CD8-positive, alpha-beta memory T cell (primary cell): Measurements from ENCODE around the gene PPP2R5C. TPM values are rescaled to one million over a fixed set of nuclear protein-coding genes. Genes with fewer than 3 reads are reported as not detected.

ENCODE experiments used
- CTCF ChIA-PET: fragments of 350-600 bp; sonication (Branson Sonifier 250); formaldehyde crosslinking; loops from one replicate; lab custom pipeline; 2021; ENCODE audit warnings: antibody characterized with exemption; lab: Charles Lee
- POLR2A ChIA-PET: fragments of 350-600 bp; sonication (Branson Sonifier 250); formaldehyde crosslinking; loops from one replicate; lab custom pipeline; 2021; ENCODE audit warnings: antibody characterized with exemption; lab: Charles Lee
- DNase-seq, 5 donors: peaks; one replicate each; pipeline versions ENCODE4 v3.0.0 to v3.0.0-alpha.2; 2020 to 2022; ENCODE audit warnings: mixed read lengths in 1 of 5
- H3K27ac ChIP-seq: one replicate; pipeline ENCODE4 v1.7.0; 2013; ENCODE audit warnings: low read depth, mild to moderate bottlenecking, low read length, moderate library complexity
- H3K27me3 ChIP-seq: 2 replicates; pipeline ENCODE4 v1.7.0; 2013; ENCODE audit warnings: low read length, mild to moderate bottlenecking; ENCODE audit not compliant: insufficient read depth, poor library complexity, severe bottlenecking
- H3K36me3 ChIP-seq: 2 replicates; pipeline ENCODE4 v1.7.0; 2013; ENCODE audit warnings: mild to moderate bottlenecking, low read length, moderate library complexity; ENCODE audit not compliant: insufficient read depth
- H3K4me1 ChIP-seq: 2 replicates; pipeline ENCODE4 v1.7.0; 2013; ENCODE audit warnings: mild to moderate bottlenecking, low read length, moderate library complexity; ENCODE audit not compliant: insufficient read depth
- H3K4me3 ChIP-seq: 2 replicates; pipeline ENCODE4 v1.7.0; 2013; ENCODE audit warnings: mild to moderate bottlenecking, low read length
- H3K9me3 ChIP-seq: 2 replicates; pipeline ENCODE4 v1.7.0; 2013; ENCODE audit warnings: mild to moderate bottlenecking, low read length
- H3K27ac Mint-ChIP-seq, 8 donors: one replicate each; pipeline ENCODE4 v1.8.0; 2020 to 2021; ENCODE audit warnings: mixed read lengths in 8 of 8, mild to moderate bottlenecking in 6 of 8, inconsistent platforms in 3 of 8, moderate library complexity in 3 of 8
- H3K27me3 Mint-ChIP-seq, 2 donors: one replicate each; pipeline ENCODE4 v1.8.0; 2020 to 2021; ENCODE audit warnings: mixed read lengths in 2 of 2, mild to moderate bottlenecking in 1 of 2, moderate library complexity in 1 of 2
- H3K36me3 Mint-ChIP-seq, 3 donors: one replicate each; pipeline ENCODE4 v1.8.0; 2020 to 2021; ENCODE audit warnings: mixed read lengths in 3 of 3, inconsistent platforms in 1 of 3, mild to moderate bottlenecking in 1 of 3
- H3K4me1 Mint-ChIP-seq, 3 donors: one replicate each; pipeline ENCODE4 v1.8.0; 2020 to 2021; ENCODE audit warnings: mixed read lengths in 3 of 3, inconsistent platforms in 1 of 3, mild to moderate bottlenecking in 1 of 3
- H3K4me3 Mint-ChIP-seq, 7 donors: one replicate each; pipeline ENCODE4 v1.8.0; 2020 to 2021; ENCODE audit warnings: mixed read lengths in 7 of 7, mild to moderate bottlenecking in 6 of 7, moderate library complexity in 4 of 7, inconsistent platforms in 2 of 7
- H3K9me3 Mint-ChIP-seq, 5 donors: one replicate each; pipeline ENCODE4 v1.8.0; 2020 to 2022; ENCODE audit warnings: mixed read lengths in 5 of 5, mild to moderate bottlenecking in 3 of 5, moderate library complexity in 2 of 5, inconsistent platforms in 1 of 5
- polyA plus RNA-seq: library from polyadenylated mRNA; unstranded; fragments of 300-500 nt; fragmentation: Illumina TruSeq; gene quantifications from one replicate; pipeline ENCODE4 v1.2.3, GENCODE V29; 2021
- total RNA-seq, 2 experiments: library from RNA; stranded (reverse); gene quantifications; one replicate each; pipeline ENCODE4 v1.2.3, GENCODE V29; 2021

Gene PPP2R5C
- total and polyA plus RNA-seq, 3 experiments from 2014 or later = 278 to 342 (median 307) TPM

DNA sequence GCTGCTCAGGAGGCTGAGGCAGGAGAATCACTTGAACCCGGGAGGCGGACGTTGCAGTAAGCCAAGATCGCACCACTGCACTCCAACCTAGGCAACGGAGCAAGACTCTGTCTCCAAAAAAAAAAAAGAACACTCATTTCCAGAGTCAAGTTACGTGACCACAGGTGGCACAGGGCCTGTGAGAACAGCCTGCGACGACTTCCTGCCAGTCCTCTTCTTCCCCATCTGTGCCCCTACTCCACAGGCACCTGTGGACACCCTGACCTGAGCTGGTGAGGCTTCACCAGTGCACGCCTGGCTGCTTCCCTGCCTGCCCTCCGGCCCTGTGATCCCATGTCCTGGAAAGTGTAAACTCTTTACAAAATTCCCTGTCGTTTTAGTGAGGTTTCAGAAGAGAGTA, 77.7 kb downstream of the PPP2R5C start:
- peaks cover 4 to 84% (median 16%) of the 10 kb centered on the region in 3 donors for H3K36me3 Mint-ChIP-seq
- H3K9me3 Mint-ChIP-seq = no peaks in the 10 kb centered on the region
- ChIA-PET POLR2A (interaction anchor here (0.7 kb wide), 1 partner anchor 21 kb away, joined by 3 read pairs; no protein-coding TSS in a partner anchor), CTCF (interaction anchor here (1.4 kb wide), 1 partner anchor 10 kb away, joined by 4 read pairs; no protein-coding TSS in a partner anchor)
- H3K4me3 ChIP-seq = no peak overlapping the region
- H3K27ac ChIP-seq = no peak overlapping the region
- peaks cover 0 to 4% of the 10 kb centered on the region in 2 donors for H3K27me3 Mint-ChIP-seq
- peak overlapping the region; percentile 2 to 80 (median 79) for H3K4me3 Mint-ChIP-seq
- peaks cover 24% of the 10 kb centered on the region for H3K36me3 ChIP-seq
- no peaks in the 10 kb centered on the region for H3K27me3 ChIP-seq
- H3K27ac Mint-ChIP-seq = peak overlapping the region; percentile 84 to 99 (median 96)
- peak in 3 of 5 donors; percentile 45 to 59 (median 46) for DNase-seq
- no peaks in the 10 kb centered on the region for H3K9me3 ChIP-seq
- H3K4me1 Mint-ChIP-seq = peaks cover 88 to 99% (median 93%) of the 10 kb centered on the region in 3 donors
- peaks cover 97% of the 10 kb centered on the region for H3K4me1 ChIP-seq

DNA sequence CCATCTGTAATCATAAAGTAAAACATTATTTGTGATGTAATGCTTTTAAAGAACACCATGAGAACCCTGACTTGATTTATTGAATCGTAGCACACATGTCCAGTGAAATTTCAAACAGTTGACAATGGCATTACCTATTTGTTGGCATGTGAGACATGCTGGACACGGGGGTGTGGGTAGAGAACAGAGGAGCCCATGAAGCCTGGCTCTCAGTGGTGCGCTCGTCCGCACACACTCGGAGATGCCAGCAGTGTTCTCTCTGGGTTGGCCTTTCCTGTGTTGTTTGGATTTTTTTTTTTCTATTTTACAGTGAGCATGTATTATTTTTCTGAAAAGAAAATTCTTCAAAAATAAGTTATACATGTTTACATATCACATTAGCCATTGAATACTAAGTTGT, 78.2 kb downstream of the PPP2R5C start:
- Mint-ChIP-seq H3K9me3 (no peaks in the 10 kb centered on the region), H3K27me3 (peaks cover 0 to 4% of the 10 kb centered on the region in 2 donors), H3K4me1 (peaks cover 88 to 99% (median 93%) of the 10 kb centered on the region in 3 donors), H3K27ac (peak overlapping the region in 7 of 8 donors; percentile 87 to 99 (median 96)), H3K4me3 (peak overlapping the region; percentile 2 to 80 (median 79)), H3K36me3 (peaks cover 4 to 84% (median 16%) of the 10 kb centered on the region in 3 donors)
- ChIA-PET CTCF (interaction anchor here (1.4 kb wide), 1 partner anchor 10 kb away, joined by 4 read pairs; no protein-coding TSS in a partner anchor), POLR2A (interaction anchor here (0.7 to 1.0 kb wide), 3 partner anchors 10 to 30 kb away, joined by 4 to 6 read pairs (median 6); no protein-coding TSS in a partner anchor)
- Histone ChIP-seq H3K4me1 (peaks cover 95% of the 10 kb centered on the region), H3K36me3 (peaks cover 28% of the 10 kb centered on the region), H3K9me3 (no peaks in the 10 kb centered on the region), H3K4me3 (no peak overlapping the region), H3K27ac (no peak overlapping the region), H3K27me3 (no peaks in the 10 kb centered on the region)
- DNase-seq = no peak

DNA sequence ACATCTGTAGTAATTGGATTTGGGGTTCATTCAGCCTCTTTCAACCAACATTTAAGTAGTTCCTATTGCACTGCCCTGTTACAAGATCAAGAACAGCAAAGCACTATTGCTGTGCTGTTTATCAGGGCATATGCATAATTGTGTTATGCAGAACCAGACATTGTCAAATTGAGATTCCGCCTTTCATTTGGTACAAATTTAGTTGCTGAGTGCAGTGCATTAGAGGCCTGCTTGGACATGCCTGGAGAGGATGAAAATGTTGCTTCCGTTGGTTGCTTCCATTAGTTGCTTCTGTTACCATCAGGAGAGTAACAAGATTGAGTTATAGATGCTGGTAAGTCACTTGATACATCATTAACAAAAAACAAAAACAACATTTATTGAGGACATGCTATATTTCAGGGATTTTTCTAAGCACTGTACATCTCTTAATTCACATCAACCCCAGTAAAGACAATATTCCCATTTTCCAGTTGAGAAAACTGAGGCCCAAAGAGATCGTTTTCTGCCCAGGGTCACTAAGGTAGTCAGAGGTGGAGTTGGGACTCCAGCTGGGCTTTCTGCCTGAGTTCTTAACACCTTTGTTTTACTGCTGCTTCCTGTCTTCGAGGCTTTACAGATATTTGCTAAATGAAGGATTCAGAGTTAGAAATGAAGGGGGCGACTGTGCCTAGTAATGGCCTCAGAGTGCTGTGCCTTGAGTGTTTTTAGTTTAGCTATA, 79.3 kb downstream of the PPP2R5C start:
- ChIA-PET CTCF (interaction anchor here (1.0 to 2.5 kb wide), 2 partner anchors 25 to 70 kb away, joined by 3 to 13 read pairs; no protein-coding TSS in a partner anchor), POLR2A (interaction anchor here (0.5 to 1.1 kb wide), 12 partner anchors 9 to 71 kb away, joined by 3 to 6 read pairs (median 3); no protein-coding TSS in a partner anchor)
- H3K9me3 Mint-ChIP-seq = no peaks in the 10 kb centered on the region
- H3K27ac ChIP-seq = no peak overlapping the region
- H3K9me3 ChIP-seq = no peaks in the 10 kb centered on the region
- H3K27ac Mint-ChIP-seq = peak overlapping the region; percentile 49 to 96 (median 92)
- H3K36me3 ChIP-seq = peaks cover 22% of the 10 kb centered on the region
- H3K4me3 ChIP-seq = peak overlapping the region; percentile 9
- H3K4me1 Mint-ChIP-seq = peaks cover 85 to 99% (median 93%) of the 10 kb centered on the region in 3 donors
- no peak for DNase-seq
- H3K27me3 Mint-ChIP-seq = peaks cover 0 to 4% of the 10 kb centered on the region in 2 donors
- peak overlapping the region in 6 of 7 donors; percentile 12 to 65 (median 44) for H3K4me3 Mint-ChIP-seq
- peaks cover 4 to 81% (median 16%) of the 10 kb centered on the region in 3 donors for H3K36me3 Mint-ChIP-seq
- H3K27me3 ChIP-seq = no peaks in the 10 kb centered on the region
- H3K4me1 ChIP-seq = peaks cover 94% of the 10 kb centered on the region

DNA sequence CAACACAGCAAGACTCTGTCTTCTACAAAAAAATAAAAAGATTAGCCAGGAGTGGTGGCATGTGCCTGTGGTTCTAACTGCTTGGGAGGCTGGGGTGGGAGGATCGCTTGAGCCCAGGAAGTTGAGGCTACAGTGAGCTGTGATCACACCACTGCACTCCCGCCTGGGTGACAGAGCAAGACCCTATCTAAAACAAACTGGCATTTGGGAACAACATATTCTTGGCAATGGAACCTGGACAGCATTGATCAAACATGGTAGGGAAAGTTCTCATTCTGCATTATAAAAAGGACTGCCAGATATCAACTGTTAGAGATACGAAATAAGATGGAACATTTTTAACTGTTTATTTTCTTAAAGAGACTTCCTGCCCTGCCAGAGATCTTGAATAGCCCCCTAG, 81.5 kb downstream of the PPP2R5C start:
- no peak overlapping the region for H3K4me3 ChIP-seq
- POLR2A ChIA-PET = no interaction called here
- peak overlapping the region in 5 of 7 donors; percentile 8 to 54 (median 47) for H3K4me3 Mint-ChIP-seq

DNA sequence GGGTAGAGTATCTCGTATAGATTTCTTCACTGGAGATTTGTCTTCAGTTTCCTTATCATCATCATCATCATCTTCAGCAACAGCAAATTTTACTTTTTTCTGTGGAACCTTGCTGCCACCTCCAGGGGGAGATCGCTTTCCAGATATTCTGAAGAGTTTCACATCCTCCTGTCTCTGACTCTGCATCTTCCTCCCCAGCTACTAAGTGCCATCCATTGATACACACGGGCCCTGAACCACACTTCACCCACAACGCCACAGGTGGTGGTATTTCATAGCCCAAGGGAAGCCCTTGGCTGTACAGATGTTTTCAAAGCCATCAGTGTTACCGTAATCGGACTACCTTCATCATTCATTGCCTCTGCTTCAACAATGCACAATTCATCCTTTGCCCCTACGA, 82.2 kb downstream of the PPP2R5C start:
- DNase-seq = peak; percentile 48 to 69 (median 57)
- no peak overlapping the region for H3K4me3 ChIP-seq
- Mint-ChIP-seq H3K9me3 (no peaks in the 10 kb centered on the region), H3K27ac (peak overlapping the region; percentile 50 to 96 (median 85)), H3K4me1 (peaks cover 81 to 99% (median 93%) of the 10 kb centered on the region in 3 donors), H3K36me3 (peaks cover 4 to 77% (median 6%) of the 10 kb centered on the region in 3 donors), H3K27me3 (peaks cover 0 to 2% of the 10 kb centered on the region in 2 donors), H3K4me3 (peak overlapping the region; percentile 0 to 84 (median 54))
- H3K9me3 ChIP-seq = no peaks in the 10 kb centered on the region
- no peak overlapping the region for H3K27ac ChIP-seq
- ChIA-PET POLR2A (interaction anchor here (0.6 to 1.4 kb wide), 3 partner anchors 9 to 34 kb away, joined by 3 to 4 read pairs (median 3); no protein-coding TSS in a partner anchor), CTCF (interaction anchor here (0.7 to 3.9 kb wide), 13 partner anchors 8 to 253 kb away, joined by 3 to 29 read pairs (median 3); no protein-coding TSS in a partner anchor)
- H3K36me3 ChIP-seq = peaks cover 13% of the 10 kb centered on the region
- peaks cover 88% of the 10 kb centered on the region for H3K4me1 ChIP-seq
- H3K27me3 ChIP-seq = no peaks in the 10 kb centered on the region

More for the DNA sequence above, 81.5 kb downstream of the PPP2R5C start:
- no peaks in the 10 kb centered on the region for H3K9me3 Mint-ChIP-seq
- no peak overlapping the region for H3K27ac ChIP-seq
- CTCF ChIA-PET = interaction anchor here (1.4 to 3.9 kb wide), 6 partner anchors 11 to 136 kb away, joined by 3 to 29 read pairs (median 11); no protein-coding TSS in a partner anchor
- peaks cover 82 to 99% (median 93%) of the 10 kb centered on the region in 3 donors for H3K4me1 Mint-ChIP-seq
- peaks cover 0 to 2% of the 10 kb centered on the region in 2 donors for H3K27me3 Mint-ChIP-seq
- DNase-seq = no peak
- H3K36me3 ChIP-seq = peaks cover 16% of the 10 kb centered on the region
- H3K27me3 ChIP-seq = no peaks in the 10 kb centered on the region
- peaks cover 89% of the 10 kb centered on the region for H3K4me1 ChIP-seq
- H3K9me3 ChIP-seq = no peaks in the 10 kb centered on the region
- peak overlapping the region; percentile 50 to 96 (median 86) for H3K27ac Mint-ChIP-seq
- H3K36me3 Mint-ChIP-seq = peaks cover 4 to 80% (median 7%) of the 10 kb centered on the region in 3 donors

DNA sequence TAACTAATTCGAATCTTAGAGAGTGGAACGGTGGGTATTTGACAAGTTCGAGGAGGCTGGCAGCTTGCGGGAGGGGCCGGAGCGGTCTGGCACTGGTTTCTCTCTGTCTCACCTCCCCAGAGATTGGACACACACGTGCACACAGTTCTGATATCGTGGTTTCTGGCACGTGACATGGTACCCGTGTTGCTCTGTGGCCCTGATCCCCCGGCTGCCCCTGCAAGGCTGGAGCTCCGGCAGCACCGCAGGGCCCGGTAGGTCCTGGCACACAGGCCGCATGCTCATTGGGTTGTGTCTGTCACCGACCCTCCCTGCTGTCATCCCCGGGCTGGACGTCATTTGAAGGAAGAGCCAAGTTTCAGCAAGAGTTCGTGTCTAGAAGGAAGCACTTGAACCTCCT, 82.7 kb downstream of the PPP2R5C start:
- H3K9me3 ChIP-seq = no peaks in the 10 kb centered on the region
- no peak overlapping the region for H3K4me3 ChIP-seq
- POLR2A ChIA-PET = interaction anchor here (0.8 to 1.4 kb wide), 2 partner anchors 9 to 35 kb away, joined by 3 to 4 read pairs; no protein-coding TSS in a partner anchor
- Mint-ChIP-seq H3K4me3 (peak overlapping the region in 3 of 7 donors; percentile 3 to 70 (median 54)), H3K4me1 (peaks cover 84 to 100% (median 96%) of the 10 kb centered on the region in 3 donors), H3K27me3 (peaks cover 0 to 2% of the 10 kb centered on the region in 2 donors), H3K27ac (peak overlapping the region; percentile 37 to 96 (median 82)), H3K36me3 (peaks cover 4 to 79% (median 6%) of the 10 kb centered on the region in 3 donors), H3K9me3 (no peaks in the 10 kb centered on the region)
- H3K27me3 ChIP-seq = no peaks in the 10 kb centered on the region
- no peak for DNase-seq
- H3K36me3 ChIP-seq = peaks cover 13% of the 10 kb centered on the region
- CTCF ChIA-PET = interaction anchor here (0.7 to 3.9 kb wide), 14 partner anchors 9 to 1814 kb away, joined by 3 to 29 read pairs (median 3); no protein-coding TSS in a partner anchor
- peaks cover 88% of the 10 kb centered on the region for H3K4me1 ChIP-seq
- no peak overlapping the region for H3K27ac ChIP-seq

DNA sequence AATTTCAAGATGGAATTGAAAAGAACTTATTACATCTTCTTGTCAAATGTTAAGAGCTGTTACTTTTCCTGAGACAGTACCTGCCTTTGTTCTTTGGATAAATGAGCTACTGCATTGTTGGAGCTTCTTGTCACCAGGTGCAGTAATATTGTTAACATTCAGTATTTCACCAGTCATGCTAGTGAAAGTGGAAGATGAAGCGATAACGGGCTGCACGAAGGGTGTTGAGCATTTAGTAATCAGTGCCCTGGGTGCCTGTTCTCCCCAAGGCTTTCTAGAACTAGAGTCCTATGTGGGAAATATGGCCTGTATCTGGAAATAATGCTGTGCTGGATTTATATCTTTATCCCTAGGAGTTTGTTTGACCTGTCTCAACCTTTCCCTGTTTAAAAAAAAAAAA, 83.2 kb downstream of the PPP2R5C start:
- Histone ChIP-seq H3K27ac (no peak overlapping the region), H3K4me1 (peaks cover 88% of the 10 kb centered on the region), H3K27me3 (no peaks in the 10 kb centered on the region), H3K9me3 (no peaks in the 10 kb centered on the region), H3K36me3 (peaks cover 13% of the 10 kb centered on the region), H3K4me3 (no peak overlapping the region)
- CTCF ChIA-PET = interaction anchor here (0.9 to 3.9 kb wide), 12 partner anchors 9 to 138 kb away, joined by 3 to 29 read pairs (median 4); no protein-coding TSS in a partner anchor
- Mint-ChIP-seq H3K27ac (peak overlapping the region in 7 of 8 donors; percentile 37 to 96 (median 80)), H3K36me3 (peaks cover 0 to 79% (median 8%) of the 10 kb centered on the region in 3 donors), H3K4me3 (peak overlapping the region in 3 of 7 donors; percentile 3 to 44 (median 21)), H3K9me3 (no peaks in the 10 kb centered on the region), H3K27me3 (no peaks in the 10 kb centered on the region), H3K4me1 (peaks cover 84 to 100% (median 96%) of the 10 kb centered on the region in 3 donors)
- DNase-seq = no peak
- POLR2A ChIA-PET = interaction anchor here (1.2 to 1.7 kb wide), 4 partner anchors 10 to 138 kb away, joined by 3 to 4 read pairs (median 4); no protein-coding TSS in a partner anchor
